Spleen (tissue), 7 donors: ENCODE measurements around the gene KIF26B.

ENCODE experiments used
- POLR2A ChIP-seq, 3 donors: fragments of 450-650 bp; IDR thresholded peaks; one replicate each; pipeline ENCODE4 v1.5.1; 2017; ENCODE audit warnings: antibody characterized with exemption in 3 of 3, mild to moderate bottlenecking in 1 of 3
- TF ChIP-seq, protein P1 (sequence below), 11 experiments: fragments of 200-600 bp in 7 of 11; fragments of 450-650 bp in 4 of 11; sonication (generic) in 4 of 11; IDR thresholded peaks in 8 of 11; conservative IDR thresholded peaks in 3 of 11; 1 replicate in 7 of 11; 2 replicates in 4 of 11; pipeline versions ENCODE4 v1.4.0 to v1.8.0; 2016 to 2021; ENCODE audit warnings: antibody characterized with exemption in 11 of 11, inconsistent platforms in 4 of 11, mild to moderate bottlenecking in 1 of 11
- donor health status: DM: no; HTN: no; CAD: no; lungs with moderate emphysema.
- donor health status: DM: no; HTN: no; CAD: no.
- donor health status: DM: no; HTN: no; CAD: no.

DNA sequence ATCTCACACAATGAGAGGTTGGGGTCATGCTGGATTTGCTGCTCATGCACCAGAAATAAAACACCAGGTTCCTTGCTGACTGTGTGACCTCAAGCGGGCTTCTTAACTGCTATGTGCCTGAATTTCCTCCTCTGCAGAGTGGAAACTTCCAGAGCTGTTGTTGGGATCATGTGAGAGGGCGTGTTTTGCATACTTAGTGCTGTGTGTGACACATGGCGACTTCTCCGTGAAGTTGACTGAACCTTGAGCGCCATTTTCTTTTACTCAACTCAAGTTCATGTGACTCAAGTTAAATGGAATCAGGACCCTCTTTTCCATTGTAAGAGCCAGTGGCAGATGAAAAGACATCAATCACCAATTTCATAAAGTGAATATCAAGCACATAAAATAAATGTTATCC lies 224.0 kb downstream of the KIF26B start:
- TF ChIP-seq, protein P1, sequence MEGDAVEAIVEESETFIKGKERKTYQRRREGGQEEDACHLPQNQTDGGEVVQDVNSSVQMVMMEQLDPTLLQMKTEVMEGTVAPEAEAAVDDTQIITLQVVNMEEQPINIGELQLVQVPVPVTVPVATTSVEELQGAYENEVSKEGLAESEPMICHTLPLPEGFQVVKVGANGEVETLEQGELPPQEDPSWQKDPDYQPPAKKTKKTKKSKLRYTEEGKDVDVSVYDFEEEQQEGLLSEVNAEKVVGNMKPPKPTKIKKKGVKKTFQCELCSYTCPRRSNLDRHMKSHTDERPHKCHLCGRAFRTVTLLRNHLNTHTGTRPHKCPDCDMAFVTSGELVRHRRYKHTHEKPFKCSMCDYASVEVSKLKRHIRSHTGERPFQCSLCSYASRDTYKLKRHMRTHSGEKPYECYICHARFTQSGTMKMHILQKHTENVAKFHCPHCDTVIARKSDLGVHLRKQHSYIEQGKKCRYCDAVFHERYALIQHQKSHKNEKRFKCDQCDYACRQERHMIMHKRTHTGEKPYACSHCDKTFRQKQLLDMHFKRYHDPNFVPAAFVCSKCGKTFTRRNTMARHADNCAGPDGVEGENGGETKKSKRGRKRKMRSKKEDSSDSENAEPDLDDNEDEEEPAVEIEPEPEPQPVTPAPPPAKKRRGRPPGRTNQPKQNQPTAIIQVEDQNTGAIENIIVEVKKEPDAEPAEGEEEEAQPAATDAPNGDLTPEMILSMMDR (IDR thresholded peaks at IDR 0.05 in 8 of 11, conservative IDR thresholded peaks at IDR 0.05 in 3 of 11) = no peak
- no peak for TF ChIP-seq POLR2A (IDR thresholded peaks at IDR 0.05)
